ENCODE results near the gene NTN1.

- no peak for TF ChIP-seq CTCF (IDR thresholded peaks at IDR 0.05)
- no peak for TF ChIP-seq POLR2A (IDR thresholded peaks at IDR 0.05)
Measured at GRCh38 chr17:9285602-9286427, 264.5 kb downstream of the NTN1 start.
